K562 (cell line): ENCODE data around the gene ABI3BP. TPM values are rescaled to one million over a fixed set of nuclear protein-coding genes. Genes with fewer than 3 reads are reported as not detected.
A peak's percentile ranks its signal among the peaks of the same experiment; 100 is the strongest.

Source experiments
- ATAC-seq: fragments of 200-7000 bp; cut with Tn5 transposase; 3 replicates; pipeline ENCODE4 v1.9.1; 2020; ENCODE audit warnings: moderate library complexity
- BruUV-seq: library from RNA; stranded (reverse); fragments of 400-500 nt; replicated peaks from 2 replicates; lab custom pipeline; 2021; lab: Mats Ljungman, UMichigan
- CTCF ChIA-PET: fragments of 300-600 bp; formaldehyde crosslinking; extraction: SDS; loops from one replicate; lab custom pipeline; 2021; ENCODE audit warnings: low intra/inter-chr PET ratio; lab: Yijun Ruan, JAX
- POLR2A ChIA-PET: fragments of 300-600, 350-650 bp; sonication (Branson Sonifier 250); formaldehyde crosslinking; extraction: SDS; loops from one replicate; lab custom pipeline; 2021; ENCODE audit warnings: antibody characterized with exemption, inconsistent platforms; lab: Yijun Ruan, JAX
- DNase-seq, 4 experiments: peaks; one replicate each; pipeline versions ENCODE4 v3.0.0 to v3.0.0-alpha.2; 2011 to 2018; ENCODE audit warnings: low spot score in 3 of 4, mixed read lengths in 3 of 4; ENCODE audit errors: extremely low read depth in 1 of 4
- FAIRE-seq: peaks from 2 replicates; lab custom pipeline; 2011; peaks lifted over from hg19 to GRCh38; lab: Jason Lieb, UNC
- H2AFZ ChIP-seq: 2 replicates; pipeline ENCODE4 v1.6.0; 2011; ENCODE audit warnings: low read depth, low read length, control low read depth, inconsistent platforms
- H3K27ac ChIP-seq: fragments of 200-600 bp; 3 replicates; pipeline ENCODE4 v1.8.0; 2011; ENCODE audit warnings: low read depth, mild to moderate bottlenecking, control low read depth, inconsistent platforms, low read length, moderate library complexity, mixed read lengths; ENCODE audit errors: extremely low read depth
- H3K27me3 ChIP-seq, 2 experiments: fragments of 300-600 bp in 1 of 2; 2 replicates in 1 of 2; 3 replicates in 1 of 2; pipeline versions ENCODE4 v1.6.0 to v1.8.0; 2011; ENCODE audit warnings: inconsistent platforms in 2 of 2, low read length in 2 of 2, mild to moderate bottlenecking in 1 of 2, mixed read lengths in 1 of 2, moderate library complexity in 1 of 2; ENCODE audit not compliant: control insufficient read depth in 2 of 2, insufficient read depth in 2 of 2
- H3K36me3 ChIP-seq: fragments of 300-600 bp; 3 replicates; pipeline ENCODE4 v1.8.0; 2011; ENCODE audit warnings: mild to moderate bottlenecking, low read length, inconsistent platforms; ENCODE audit not compliant: control insufficient read depth, insufficient read depth
- H3K4me1 ChIP-seq, 2 experiments: fragments of 200-600 bp in 1 of 2; replicated peaks in 1 of 2; 2 replicates in 1 of 2; 3 replicates in 1 of 2; pipeline versions ENCODE4 v1.5.1 to v1.8.0; 2011; ENCODE audit warnings: inconsistent platforms in 2 of 2, low read length in 2 of 2, mild to moderate bottlenecking in 1 of 2, mixed read lengths in 1 of 2, moderate library complexity in 1 of 2; ENCODE audit not compliant: control insufficient read depth in 2 of 2, insufficient read depth in 2 of 2
- H3K4me2 ChIP-seq: 2 replicates; pipeline ENCODE4 v1.6.1; 2011; ENCODE audit warnings: low read length, control low read depth, inconsistent platforms, mixed read lengths; ENCODE audit not compliant: insufficient read depth
- H3K4me3 ChIP-seq: fragments of 200-600 bp; sonication (generic), shearing (Covaris generic); 2 replicates; pipeline ENCODE4 v1.5.1; 2016; ENCODE audit warnings: control low read depth, inconsistent platforms
- H3K79me2 ChIP-seq: fragments of 200-600 bp; 3 replicates; pipeline ENCODE4 v1.8.0; 2011; ENCODE audit warnings: low read length, inconsistent platforms; ENCODE audit not compliant: control insufficient read depth, insufficient read depth
- H3K9ac ChIP-seq, 2 experiments: 2 replicates each; pipeline versions ENCODE4 v1.6.0 to v1.6.1; 2011; ENCODE audit warnings: low read depth in 2 of 2, low read length in 2 of 2, control low read depth in 1 of 2, inconsistent platforms in 1 of 2, mild to moderate bottlenecking in 1 of 2, mixed read lengths in 1 of 2; ENCODE audit not compliant: insufficient read depth in 1 of 2
- H3K9me1 ChIP-seq: one replicate; pipeline ENCODE4 v1.6.0; 2011; ENCODE audit warnings: inconsistent platforms, mild to moderate bottlenecking, low read length, moderate library complexity; ENCODE audit not compliant: control insufficient read depth, insufficient read depth
- H3K9me3 ChIP-seq: replicated peaks from 2 replicates; pipeline ENCODE4 v1.5.1; 2011; ENCODE audit warnings: low read depth, low read length, inconsistent platforms; ENCODE audit not compliant: control insufficient read depth, insufficient read depth
- H4K20me1 ChIP-seq: replicated peaks from 2 replicates; pipeline ENCODE4 v1.6.1; 2011; ENCODE audit warnings: low read length, inconsistent platforms, mixed read lengths; ENCODE audit not compliant: control insufficient read depth, insufficient read depth
- CTBP1 ChIP-seq: fragments of 450-650 bp; IDR thresholded peaks from 2 replicates; pipeline ENCODE4 v1.6.1; 2016; ENCODE audit warnings: borderline replicate concordance
- CXXC5 ChIP-seq: fragments of 250-450 bp; sonication (Bioruptor Pico); IDR thresholded peaks from 2 replicates; pipeline ENCODE4 v1.8.0; 2022; ENCODE audit warnings: inconsistent platforms, mild to moderate bottlenecking, moderate library complexity
- EP300 ChIP-seq: IDR thresholded peaks from 2 replicates; pipeline ENCODE4 v1.6.1; 2012; ENCODE audit warnings: low read length, improper control_type of control experiment
- EP400 ChIP-seq: fragments of 450-650 bp; IDR thresholded peaks from 2 replicates; pipeline ENCODE4 v1.6.1; 2017; ENCODE audit warnings: antibody characterized with exemption, mild to moderate bottlenecking, moderate library complexity
- GABPA ChIP-seq: fragments of 200-800 bp; sonication (Bioruptor generic); conservative IDR thresholded peaks from 2 replicates; pipeline ENCODE4 v1.6.1; 2016; ENCODE audit warnings: low read depth, missing genetic modification characterization, missing compliant biosample characterization
- KHSRP ChIP-seq: fragments of 450-650 bp; IDR thresholded peaks from 2 replicates; pipeline ENCODE4 v1.6.1; 2017
- L3MBTL2 ChIP-seq: fragments of 450-650 bp; IDR thresholded peaks from 2 replicates; pipeline ENCODE4 v1.6.1; 2016; ENCODE audit warnings: mild to moderate bottlenecking, moderate library complexity
- LEF1 ChIP-seq: fragments of 450-650 bp; IDR thresholded peaks from 2 replicates; pipeline ENCODE4 v1.6.1; 2016; ENCODE audit warnings: mild to moderate bottlenecking
- POLR2H ChIP-seq: IDR thresholded peaks from 2 replicates; pipeline ENCODE4 v1.6.1; 2016; ENCODE audit warnings: missing genetic modification characterization, low read depth, mild to moderate bottlenecking, control low read depth, missing compliant biosample characterization, moderate library complexity
- PTRF ChIP-seq: fragments of 450-650 bp; IDR thresholded peaks from 2 replicates; pipeline ENCODE4 v1.6.1; 2016; ENCODE audit warnings: mild to moderate bottlenecking, missing genetic modification characterization, missing compliant biosample characterization
- SAP30 ChIP-seq: fragments of 200-600 bp; sonication (generic); IDR thresholded peaks from 2 replicates; pipeline ENCODE4 v1.6.1; 2012; ENCODE audit warnings: borderline replicate concordance, low read depth, mild to moderate bottlenecking, moderate library complexity, low read length, control low read depth, inconsistent platforms; ENCODE audit not compliant: insufficient read depth, poor library complexity, severe bottlenecking
- SNAPC5 ChIP-seq: fragments of 250-450 bp; sonication (Bioruptor Pico); IDR thresholded peaks from 2 replicates; pipeline ENCODE4 v1.8.0; 2021; ENCODE audit warnings: moderate library complexity, mild to moderate bottlenecking, inconsistent platforms
- SPI1 ChIP-seq: IDR thresholded peaks from 2 replicates; pipeline ENCODE4 v1.6.1; 2011; ENCODE audit warnings: low read depth, low read length, control low read depth, borderline replicate concordance
- TAF1 ChIP-seq: IDR thresholded peaks from 2 replicates; pipeline ENCODE4 v1.6.1; 2011; ENCODE audit warnings: mild to moderate bottlenecking, low read length, moderate library complexity; ENCODE audit not compliant: insufficient read depth, control insufficient read depth, severe bottlenecking; ENCODE audit errors: extremely low read depth
- TEAD1 ChIP-seq, 2 experiments: fragments of 450-650 bp in 1 of 2; sonication (generic) in 1 of 2; formaldehyde crosslinking; IDR thresholded peaks; 2 replicates each; pipeline versions ENCODE4 v1.4.0 to v1.8.0; 2020 to 2022; ENCODE audit warnings: mild to moderate bottlenecking in 2 of 2, missing genetic modification reagents in 1 of 2
- VEZF1 ChIP-seq: fragments of 200-800 bp; sonication (Bioruptor generic); IDR thresholded peaks from 2 replicates; pipeline ENCODE4 v1.6.1; 2017; ENCODE audit warnings: missing genetic modification characterization, missing compliant biosample characterization
- XRCC4 ChIP-seq: IDR thresholded peaks from one replicate; pipeline ENCODE4 v1.6.1; 2011; ENCODE audit not compliant: insufficient read depth, insufficient read length; ENCODE audit errors: extremely low read depth
- ZFX ChIP-seq: sonication (generic); formaldehyde crosslinking; IDR thresholded peaks from 2 replicates; pipeline ENCODE4 v1.8.0; 2022; ENCODE audit warnings: mild to moderate bottlenecking, missing genetic modification reagents, moderate library complexity
- ZNF175 ChIP-seq: fragments of 200-800 bp; sonication (Bioruptor generic); IDR thresholded peaks from 2 replicates; pipeline ENCODE4 v1.6.1; 2016; ENCODE audit warnings: low read depth, mild to moderate bottlenecking, missing genetic modification characterization, missing compliant biosample characterization
- WGBS: fragments of 100-300 bp; shearing (Covaris generic); methylation state at CpG from one replicate; pipeline ENCODE4 v1.1.6; 2016; ENCODE audit warnings: low coverage, mixed read lengths; ENCODE audit not compliant: insufficient coverage; ENCODE audit errors: missing lambda C conversion rate; 5-methylcytosine and 5-hydroxymethylcytosine counted together
- in situ Hi-C: fragments of 300-500 bp; cut with MboI; formaldehyde crosslinking; loops from 4 replicates; pipeline ENCODE4 v1.15.0; 2018; ENCODE audit warnings: inconsistent platforms, mixed read lengths
- intact Hi-C: fragments of 100-400 bp; cut with micrococcal nuclease; formaldehyde crosslinking; loops from 2 replicates; pipeline ENCODE4 v1.14.2; 2022
- polyA plus RNA-seq, 8 experiments: library from polyadenylated mRNA; depleted of rRNA in 4 of 8; stranded (reverse) in 5 of 8; unstranded in 3 of 8; fragments of >200 nt; fragmentation: Nextera tagmentation in 2 of 8; fragmentation: Illumina TruSeq in 1 of 8; extraction: Ambion mirVana in 2 of 8; extraction: Trizol in 1 of 8; gene quantifications; 2 replicates each; pipeline versions ENCODE4 v1.2.1 to v1.2.3, GENCODE V29; 2011 to 2014; ENCODE audit warnings: inconsistent platforms in 1 of 8, missing spikeins in 1 of 8
- total RNA-seq, 7 experiments: library from RNA; depleted of rRNA in 6 of 7; stranded (reverse); fragments of >200 nt in 6 of 7; fragmentation: Illumina TruSeq in 2 of 7; extraction: Trizol in 2 of 7; gene quantifications; 2 replicates each; pipeline versions ENCODE4 v1.2.1 to v1.2.3, GENCODE V29; 2011 to 2021; ENCODE audit warnings: low replicate concordance in 1 of 7

ABI3BP gene
- total and polyA plus RNA-seq, 9 of the 15 experiments (the other 6 are each of a cell fraction or from before 2014, with no cell fraction given), result 0.01 to 0.24 (median 0.06) TPM; not detected in 5

- Histone ChIP-seq H3K9me1 (peaks cover 4% of the 10 kb centered on the region), H4K20me1 (no peaks in the 10 kb centered on the region; the same call in 1 of the 2 replicates), H3K9me3 (no peaks in the 10 kb centered on the region; the same call in 1 of the 2 replicates), H3K4me1 (peaks cover 4 to 19% of the 10 kb centered on the region in 2 experiments; a peak in 3 of 5 replicates), H3K27ac (peak within 1 kb of the TSS; percentile 92), H3K27me3 (no peaks in the 10 kb centered on the region), H3K4me3 (peak within 1 kb of the TSS; percentile 83), H3K9ac (peak within 1 kb of the TSS; percentile 93 to 95), H3K36me3 (peaks cover 32% of the 10 kb centered on the region), H3K79me2 (peaks cover 45% of the 10 kb centered on the region), H3K4me2 (peak within 1 kb of the TSS; percentile 93), H2AFZ (peak within 1 kb of the TSS; percentile 86)
- intact Hi-C loops, result loop anchor here (5.0 to 10.0 kb wide), 3 partner anchors 42 to 304 kb away; partner anchors contain the start of genes LNP1 and TOMM70
- in situ Hi-C loops, result no loop called here
- BruUV-seq, result no TSS peak
- 1% methylated on average over 43 of the region's 76 CpGs for WGBS
- DNase-seq (peak; percentile 97 to 98 (median 98)), FAIRE-seq (peak; percentile 99), ATAC-seq (peak; percentile 94)
- CTCF ChIA-PET, result interaction anchor here (0.7 kb wide), 1 partner anchor 247 kb away, joined by 5 read pairs; no protein-coding TSS in a partner anchor
- POLR2A ChIA-PET, result interaction anchor here (0.5 to 2.3 kb wide), 10 partner anchors 15 to 374 kb away, joined by 3 to 29 read pairs (median 3); partner anchors contain the start of gene NIT2
- TF ChIP-seq ZFX (CRISPR knock-in tag) (peak; percentile 88), VEZF1 (peak; percentile 67; the same call in 1 of the 2 replicates), TAF1 (peak; percentile 25), SAP30 (peak; percentile 18), ZNF175 (no peak), SPI1 (peak; percentile 93), POLR2H (tag) (peak; percentile 80), EP400 (peak; percentile 79), LEF1 (no peak), EP300 (0 out of 2 replicates have a peak, but pooled peaks have one; percentile 7), CTBP1 (peak; percentile 40; the same call in 1 of the 2 replicates), KHSRP (no peak), CXXC5 (peak; percentile 75), PTRF (tag) (no peak), XRCC4 (no peak), GABPA (peak; percentile 94), SNAPC5 (CRISPR knock-in tag) (no peak), L3MBTL2 (peak; percentile 70; the same call in 1 of the 2 replicates), TEAD1 (CRISPR knock-in tag; IDR thresholded peaks at IDR 0.05) (peak; percentile 9 to 64; a peak in 1 of 4 replicates)
Observed at GRCh38 chr3:100708989-100709841, 284.0 kb downstream of the ABI3BP start, which contains the start of gene TFG. Gene TFG (plus strand): TSS chr3:100709494. CDS start chr3:100713686, 4,192 bp downstream.
